Stimulated activated effector memory CD8-positive, alpha-beta T cell treated with anti-CD3 and anti-CD28 coated beads, Interleukin-12 subunit alpha, Interleukin-12 subunit beta, amount 100 ng/mL, for 72 hours (primary cell): ENCODE measurements around the gene NDUFAF8.

Experiments
- ATAC-seq: fragments of 150-1000 bp; cut with Tn5 transposase; 2 replicates; pipeline ENCODE4 v1.10.0; 2021
- DNase-seq, 2 donors: peaks; one replicate each; pipeline ENCODE4 v3.0.0; 2021 to 2022; ENCODE audit warnings: low spot score in 2 of 2
- H3K27ac Mint-ChIP-seq: one replicate; pipeline ENCODE4 v1.8.0; 2022; ENCODE audit warnings: mild to moderate bottlenecking, mixed read lengths
- H3K36me3 Mint-ChIP-seq: one replicate; pipeline ENCODE4 v1.8.0; 2022; ENCODE audit warnings: mild to moderate bottlenecking, mixed read lengths
- H3K4me1 Mint-ChIP-seq: one replicate; pipeline ENCODE4 v1.8.0; 2022; ENCODE audit warnings: mixed read lengths
- H3K4me3 Mint-ChIP-seq: one replicate; pipeline ENCODE4 v1.8.0; 2022; ENCODE audit warnings: mild to moderate bottlenecking, mixed read lengths
- H3K9me3 Mint-ChIP-seq: one replicate; pipeline ENCODE4 v1.8.0; 2022; ENCODE audit warnings: mixed read lengths

Gene NDUFAF8

GRCh38 chr17:81260641-81261040, 21.5 kb downstream of the NDUFAF8 start:
- DNase-seq = no peak

GRCh38 chr17:81261096-81261495, 22.0 kb downstream of the NDUFAF8 start:
- ATAC-seq = no peak
- Mint-ChIP-seq H3K4me1 (peaks cover 5% of the 10 kb centered on the region), H3K4me3 (no peak overlapping the region), H3K9me3 (no peaks in the 10 kb centered on the region), H3K27ac (no peak overlapping the region), H3K36me3 (peaks cover 39% of the 10 kb centered on the region)
- no peak for DNase-seq

More at GRCh38 chr17:81260641-81261040, 21.5 kb downstream of the NDUFAF8 start:
- H3K9me3 Mint-ChIP-seq = no peaks in the 10 kb centered on the region
- peaks cover under 1% of the 10 kb centered on the region for H3K4me1 Mint-ChIP-seq
- no peak for ATAC-seq
- peaks cover 34% of the 10 kb centered on the region for H3K36me3 Mint-ChIP-seq
- no peak overlapping the region for H3K4me3 Mint-ChIP-seq
- no peak overlapping the region for H3K27ac Mint-ChIP-seq

- H3K4me1 Mint-ChIP-seq = peaks cover 9% of the 10 kb centered on the region
- no peak overlapping the region for H3K27ac Mint-ChIP-seq
- no peak overlapping the region for H3K4me3 Mint-ChIP-seq
- H3K36me3 Mint-ChIP-seq = peaks cover 41% of the 10 kb centered on the region
- no peaks in the 10 kb centered on the region for H3K9me3 Mint-ChIP-seq
- DNase-seq (no peak), ATAC-seq (no peak)
These were observed 22.6 kb downstream of the NDUFAF8 start for GRCh38 chr17:81261582-81262336.

GRCh38 chr17:81263371-81264181, 24.5 kb downstream of the NDUFAF8 start:
- no peak for DNase-seq
- Mint-ChIP-seq H3K9me3 (no peaks in the 10 kb centered on the region), H3K4me1 (peaks cover 19% of the 10 kb centered on the region), H3K27ac (no peak overlapping the region), H3K4me3 (no peak overlapping the region), H3K36me3 (peaks cover 52% of the 10 kb centered on the region)
- no peak for ATAC-seq

- no peak for ATAC-seq
- Mint-ChIP-seq H3K9me3 (no peaks in the 10 kb centered on the region), H3K4me3 (no peak overlapping the region), H3K36me3 (peaks cover 60% of the 10 kb centered on the region), H3K4me1 (peaks cover 19% of the 10 kb centered on the region), H3K27ac (no peak overlapping the region)
- no peak for DNase-seq
These were observed 25.5 kb downstream of the NDUFAF8 start for GRCh38 chr17:81264640-81265039.

GRCh38 chr17:81265576-81265975, 26.5 kb downstream of the NDUFAF8 start:
- Mint-ChIP-seq H3K36me3 (peaks cover 64% of the 10 kb centered on the region), H3K27ac (peak overlapping the region; percentile 78), H3K4me1 (peaks cover 19% of the 10 kb centered on the region), H3K9me3 (no peaks in the 10 kb centered on the region), H3K4me3 (no peak overlapping the region)
- DNase-seq (no peak), ATAC-seq (no peak)

GRCh38 chr17:81267390-81268067, 28.4 kb downstream of the NDUFAF8 start:
- Mint-ChIP-seq H3K4me1 (peaks cover 19% of the 10 kb centered on the region), H3K27ac (peak overlapping the region; percentile 71)
- no peak for ATAC-seq

GRCh38 chr17:81270279-81270678, 31.2 kb downstream of the NDUFAF8 start:
- H3K27ac Mint-ChIP-seq = no peak overlapping the region
- no peak for DNase-seq
- no peak overlapping the region for H3K4me3 Mint-ChIP-seq
- H3K4me1 Mint-ChIP-seq = peaks cover 19% of the 10 kb centered on the region
- peaks cover 97% of the 10 kb centered on the region for H3K36me3 Mint-ChIP-seq
- H3K9me3 Mint-ChIP-seq = no peaks in the 10 kb centered on the region
- no peak for ATAC-seq

More at GRCh38 chr17:81267390-81268067, 28.4 kb downstream of the NDUFAF8 start:
- Mint-ChIP-seq H3K9me3 (no peaks in the 10 kb centered on the region), H3K4me3 (no peak overlapping the region), H3K36me3 (peaks cover 84% of the 10 kb centered on the region)
- no peak for DNase-seq

- Mint-ChIP-seq H3K4me3 (no peak overlapping the region), H3K9me3 (no peaks in the 10 kb centered on the region), H3K4me1 (peaks cover 12% of the 10 kb centered on the region), H3K36me3 (peaks cover 97% of the 10 kb centered on the region), H3K27ac (no peak overlapping the region)
- ATAC-seq = no peak
- DNase-seq = no peak
These were observed 32.1 kb downstream of the NDUFAF8 start for GRCh38 chr17:81271226-81271625.

GRCh38 chr17:81272616-81273015, 33.5 kb downstream of the NDUFAF8 start:
- Mint-ChIP-seq H3K27ac (no peak overlapping the region), H3K9me3 (no peaks in the 10 kb centered on the region), H3K36me3 (peaks cover 97% of the 10 kb centered on the region), H3K4me3 (no peak overlapping the region), H3K4me1 (peaks cover 5% of the 10 kb centered on the region)
- DNase-seq = no peak
- no peak for ATAC-seq

GRCh38 chr17:81273698-81274470, 34.8 kb downstream of the NDUFAF8 start:
- Mint-ChIP-seq H3K4me3 (no peak overlapping the region), H3K4me1 (no peaks in the 10 kb centered on the region), H3K27ac (no peak overlapping the region), H3K36me3 (peaks cover 86% of the 10 kb centered on the region), H3K9me3 (no peaks in the 10 kb centered on the region)
- ATAC-seq = no peak
- no peak for DNase-seq

- no peaks in the 10 kb centered on the region for H3K4me1 Mint-ChIP-seq
- ATAC-seq = no peak
- no peak overlapping the region for H3K27ac Mint-ChIP-seq
These were observed 35.3 kb downstream of the NDUFAF8 start for GRCh38 chr17:81274471-81274855.

GRCh38 chr17:81276781-81277180, 37.7 kb downstream of the NDUFAF8 start:
- Mint-ChIP-seq H3K27ac (peak overlapping the region; percentile 71), H3K9me3 (no peaks in the 10 kb centered on the region), H3K4me1 (peaks cover 6% of the 10 kb centered on the region), H3K4me3 (no peak overlapping the region), H3K36me3 (peaks cover 73% of the 10 kb centered on the region)
- ATAC-seq (no peak), DNase-seq (no peak)

More at GRCh38 chr17:81274471-81274855, 35.3 kb downstream of the NDUFAF8 start:
- peaks cover 86% of the 10 kb centered on the region for H3K36me3 Mint-ChIP-seq
- no peak overlapping the region for H3K4me3 Mint-ChIP-seq
- DNase-seq = no peak
- no peaks in the 10 kb centered on the region for H3K9me3 Mint-ChIP-seq

GRCh38 chr17:81277421-81277820, 38.3 kb downstream of the NDUFAF8 start:
- ATAC-seq (no peak), DNase-seq (no peak)
- Mint-ChIP-seq H3K4me3 (no peak overlapping the region), H3K9me3 (no peaks in the 10 kb centered on the region), H3K27ac (no peak overlapping the region), H3K36me3 (peaks cover 66% of the 10 kb centered on the region), H3K4me1 (peaks cover 6% of the 10 kb centered on the region)
